OCI-LY1 (cell line): ENCODE measurements around the gene TBCD.

ENCODE experiments used
- EZH2 ChIP-seq: fragments of 200-600 bp; sonication (generic), shearing (Covaris generic); IDR thresholded peaks from 2 replicates; pipeline ENCODE4 v1.8.0; 2017; ENCODE audit warnings: borderline replicate concordance, mixed run types, mild to moderate bottlenecking, antibody characterized with exemption, low read length, moderate library complexity, mixed read lengths
- TF ChIP-seq, protein P1 (sequence below): fragments of 200-600 bp; sonication (generic), shearing (Covaris generic); IDR thresholded peaks from 2 replicates; pipeline ENCODE4 v1.5.1; 2017; ENCODE audit warnings: mild to moderate bottlenecking, antibody characterized with exemption, low read length, moderate library complexity, mixed read lengths

DNA sequence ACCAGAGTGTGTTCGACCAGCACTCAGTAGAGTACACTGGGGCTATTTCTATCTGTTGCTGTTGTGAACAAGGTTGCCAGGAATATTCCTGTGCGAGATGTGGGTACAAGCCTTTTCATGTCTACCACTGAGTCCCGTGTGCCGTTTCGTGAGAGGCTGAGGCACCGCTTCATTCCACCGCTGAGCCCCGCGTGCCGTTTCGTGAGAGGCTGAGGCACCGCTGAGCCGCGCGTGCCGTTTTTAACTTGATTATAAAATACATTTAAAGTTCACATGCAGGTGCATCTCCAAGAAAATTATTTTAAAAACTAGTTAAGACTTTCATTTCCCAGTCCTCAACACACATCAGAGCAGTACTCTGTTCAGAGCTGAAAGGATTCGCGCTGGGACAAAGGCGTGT is 166.6 kb downstream of the TBCD start:
- TF ChIP-seq, protein P1, sequence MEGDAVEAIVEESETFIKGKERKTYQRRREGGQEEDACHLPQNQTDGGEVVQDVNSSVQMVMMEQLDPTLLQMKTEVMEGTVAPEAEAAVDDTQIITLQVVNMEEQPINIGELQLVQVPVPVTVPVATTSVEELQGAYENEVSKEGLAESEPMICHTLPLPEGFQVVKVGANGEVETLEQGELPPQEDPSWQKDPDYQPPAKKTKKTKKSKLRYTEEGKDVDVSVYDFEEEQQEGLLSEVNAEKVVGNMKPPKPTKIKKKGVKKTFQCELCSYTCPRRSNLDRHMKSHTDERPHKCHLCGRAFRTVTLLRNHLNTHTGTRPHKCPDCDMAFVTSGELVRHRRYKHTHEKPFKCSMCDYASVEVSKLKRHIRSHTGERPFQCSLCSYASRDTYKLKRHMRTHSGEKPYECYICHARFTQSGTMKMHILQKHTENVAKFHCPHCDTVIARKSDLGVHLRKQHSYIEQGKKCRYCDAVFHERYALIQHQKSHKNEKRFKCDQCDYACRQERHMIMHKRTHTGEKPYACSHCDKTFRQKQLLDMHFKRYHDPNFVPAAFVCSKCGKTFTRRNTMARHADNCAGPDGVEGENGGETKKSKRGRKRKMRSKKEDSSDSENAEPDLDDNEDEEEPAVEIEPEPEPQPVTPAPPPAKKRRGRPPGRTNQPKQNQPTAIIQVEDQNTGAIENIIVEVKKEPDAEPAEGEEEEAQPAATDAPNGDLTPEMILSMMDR, result no peak
- TF ChIP-seq EZH2, result no peak
